Cortex of kidney (tissue), 1 donor: ENCODE results near the gene HTR3D.
"Not testable (repeated sequence)": the region's sequence is repeated elsewhere in the genome, so short reads cannot be mapped to it uniquely, and the experiment has no call there.

Experiments
- DNase-seq: peaks from one replicate; lab custom pipeline; 2025; lab: John Stamatoyannopoulos, UW

HTR3D gene

GRCh38 chr3:184016811-184017671, 14.5 kb upstream of the HTR3D start:
- DNase-seq = no peak

GRCh38 chr3:184017672-184018423, 13.7 kb upstream of the HTR3D start, which contains the start of gene ABCC5:
Gene ABCC5, minus strand, starts transcription at chr3:184017884. Its CDS starts 3,492 bp downstream, at chr3:184014392.
- no peak for DNase-seq

GRCh38 chr3:184018424-184018973, 13.0 kb upstream of the HTR3D start:
- DNase-seq = no peak

GRCh38 chr3:184022323-184022722, 9.2 kb upstream of the HTR3D start:
- DNase-seq = no peak

- not testable (repeated sequence) for DNase-seq
These were observed 6.3 kb upstream of the HTR3D start for GRCh38 chr3:184025256-184025655.

- DNase-seq = not testable (repeated sequence)
These were observed 3.2 kb upstream of the HTR3D start for GRCh38 chr3:184028275-184028890.

GRCh38 chr3:184029443-184029842, 2.1 kb upstream of the HTR3D start:
- DNase-seq = no peak

- DNase-seq = no peak
These were observed 1.0 kb upstream of the HTR3D start for GRCh38 chr3:184030536-184030935.

- DNase-seq = no peak
These were observed 6.3 kb downstream of the HTR3D start for GRCh38 chr3:184037816-184038215.

GRCh38 chr3:184038307-184038706, 6.8 kb downstream of the HTR3D start:
- DNase-seq = not testable (repeated sequence)

- no peak for DNase-seq
These were observed 7.9 kb downstream of the HTR3D start for GRCh38 chr3:184039414-184039813.

- no peak for DNase-seq
These were observed 8.5 kb downstream of the HTR3D start for GRCh38 chr3:184040010-184040409.

GRCh38 chr3:184042617-184043016, 11.1 kb downstream of the HTR3D start:
- no peak for DNase-seq

GRCh38 chr3:184045995-184046394, 14.5 kb downstream of the HTR3D start:
- DNase-seq = no peak

- DNase-seq = no peak
These were observed 18.8 kb downstream of the HTR3D start for GRCh38 chr3:184050217-184050847.

- no peak for DNase-seq
These were observed 21.2 kb downstream of the HTR3D start, which contains the start of gene HTR3C for GRCh38 chr3:184052767-184053166. Gene HTR3C, plus strand, starts transcription at chr3:184053047. Its CDS starts 34 bp downstream, at chr3:184053081.

GRCh38 chr3:184058029-184058428, 26.5 kb downstream of the HTR3D start:
- no peak for DNase-seq

- no peak for DNase-seq
These were observed 27.9 kb downstream of the HTR3D start for GRCh38 chr3:184059424-184059823.

- no peak for DNase-seq
These were observed 31.1 kb downstream of the HTR3D start for GRCh38 chr3:184062637-184063036.

GRCh38 chr3:184066211-184066610, 34.7 kb downstream of the HTR3D start:
- DNase-seq = no peak

- no peak for DNase-seq
These were observed 36.1 kb downstream of the HTR3D start for GRCh38 chr3:184067573-184068055.
